HepG2 (cell line): Measurements from ENCODE around the gene HS6ST1. TPM values are rescaled to one million over a fixed set of nuclear protein-coding genes. Genes with fewer than 3 reads are reported as not detected.
A peak's percentile ranks its signal among the peaks of the same experiment; 100 is the strongest.

Experiments
- ATAC-seq: fragments of 200-7000 bp; cut with Tn5 transposase; 3 replicates; pipeline ENCODE4 v1.9.1; 2020; ENCODE audit warnings: mild to moderate bottlenecking, moderate library complexity
- BruUV-seq: library from RNA; stranded (reverse); fragments of 400-500 nt; replicated peaks from 2 replicates; lab custom pipeline; 2021; lab: Mats Ljungman, UMichigan
- CTCF ChIA-PET: fragments of 300-600 bp; formaldehyde crosslinking; extraction: SDS; loops from one replicate; lab custom pipeline; 2021; ENCODE audit warnings: low total read pairs, inconsistent platforms, low intra/inter-chr PET ratio; lab: Yijun Ruan, JAX
- POLR2A ChIA-PET: fragments of 350-600 bp; sonication (Branson Sonifier 250); formaldehyde crosslinking; loops from one replicate; lab custom pipeline; 2020; ENCODE audit warnings: antibody characterized with exemption, inconsistent platforms; lab: Yijun Ruan, JAX
- DNase-seq: peaks from one replicate; pipeline ENCODE4 v3.0.0-alpha.2; 2015; ENCODE audit warnings: low spot score
- FAIRE-seq: peaks from 3 replicates; lab custom pipeline; 2011; peaks lifted over from hg19 to GRCh38; lab: Jason Lieb, UNC
- H2AFZ ChIP-seq: one replicate; pipeline ENCODE4 v1.6.1; 2011; ENCODE audit warnings: low read length, inconsistent platforms
- H3K27ac ChIP-seq: fragments of 300-600 bp; 3 replicates; pipeline ENCODE4 v1.8.0; 2011; ENCODE audit warnings: mixed run types, mild to moderate bottlenecking, mixed read lengths, low read length, inconsistent platforms; ENCODE audit not compliant: insufficient read depth; ENCODE audit errors: extremely low read length
- H3K27me3 ChIP-seq, 2 experiments: fragments of 200-600 bp in 1 of 2; 2 replicates in 1 of 2; 3 replicates in 1 of 2; pipeline versions ENCODE4 v1.6.0 to v1.8.0; 2011; ENCODE audit warnings: low read length in 2 of 2, mild to moderate bottlenecking in 2 of 2, moderate library complexity in 2 of 2, inconsistent platforms in 1 of 2; ENCODE audit not compliant: insufficient read depth in 2 of 2, control insufficient read depth in 1 of 2
- H3K36me3 ChIP-seq, 2 experiments: fragments of 200-600 bp in 1 of 2; replicated peaks in 1 of 2; 2 replicates in 1 of 2; 3 replicates in 1 of 2; pipeline versions ENCODE4 v1.5.1 to v1.8.0; 2011; ENCODE audit warnings: low read length in 2 of 2, inconsistent platforms in 1 of 2; ENCODE audit not compliant: insufficient read depth in 2 of 2, control insufficient read depth in 1 of 2
- H3K4me1 ChIP-seq: 2 replicates; pipeline ENCODE4 v1.5.1; 2012; ENCODE audit warnings: low read length, inconsistent platforms; ENCODE audit not compliant: insufficient read depth
- H3K4me2 ChIP-seq: 2 replicates; pipeline ENCODE4 v1.6.0; 2011; ENCODE audit warnings: low read depth, low read length, inconsistent platforms
- H3K4me3 ChIP-seq, 3 experiments: fragments of 200-600 bp in 1 of 3; sonication (generic), shearing (Covaris generic) in 1 of 3; replicated peaks in 1 of 3; 2 replicates each; pipeline ENCODE4 v1.5.1; 2011 to 2016; ENCODE audit warnings: low read length in 3 of 3, inconsistent platforms in 2 of 3, low read depth in 2 of 3, mild to moderate bottlenecking in 2 of 3, control low read depth in 1 of 3, mixed read lengths in 1 of 3; ENCODE audit not compliant: insufficient read depth in 1 of 3
- H3K79me2 ChIP-seq: one replicate; pipeline ENCODE4 v1.6.1; 2011; ENCODE audit warnings: low read length, inconsistent platforms; ENCODE audit not compliant: insufficient read depth
- H3K9ac ChIP-seq: 2 replicates; pipeline ENCODE4 v1.6.0; 2011; ENCODE audit warnings: mild to moderate bottlenecking, low read depth, low read length, inconsistent platforms; ENCODE audit not compliant: insufficient read depth
- H3K9me3 ChIP-seq: 2 replicates; pipeline ENCODE4 v1.5.1; 2012; ENCODE audit warnings: mild to moderate bottlenecking, low read length
- H4K20me1 ChIP-seq: 2 replicates; pipeline ENCODE4 v1.6.0; 2011; ENCODE audit warnings: inconsistent platforms, mild to moderate bottlenecking, low read length, moderate library complexity; ENCODE audit not compliant: insufficient read depth
- NR0B2 ChIP-seq: sonication (generic); formaldehyde crosslinking; IDR thresholded peaks from 2 replicates; pipeline ENCODE4 v1.4.0; 2020; ENCODE audit warnings: mild to moderate bottlenecking, missing genetic modification reagents
- NR2F6 ChIP-seq, 2 experiments: IDR thresholded peaks; 2 replicates each; pipeline ENCODE4 v1.6.1; 2016; ENCODE audit warnings: antibody characterized with exemption in 1 of 2, mild to moderate bottlenecking in 1 of 2
- ZBTB38 ChIP-seq: sonication (generic); formaldehyde crosslinking; IDR thresholded peaks from 2 replicates; pipeline ENCODE4 v1.5.1; 2020; ENCODE audit warnings: mild to moderate bottlenecking, missing genetic modification reagents
- ZNF629 ChIP-seq: sonication (generic); formaldehyde crosslinking; conservative IDR thresholded peaks from 2 replicates; pipeline ENCODE4 v1.5.0; 2020; ENCODE audit warnings: missing genetic modification reagents
- WGBS: methylation state at CpG from one replicate; pipeline ENCODE4 v1.1.6; 2017; ENCODE audit warnings: low lambda C conversion rate; 5-methylcytosine and 5-hydroxymethylcytosine counted together
- in situ Hi-C: cut with HindIII; loops from 2 replicates; pipeline ENCODE4 v1.10.0; 2017; ENCODE audit warnings: low pct_unique_long_range_greater_than_20kb; ENCODE audit not compliant: extremely low pct_ligation_motif_present
- intact Hi-C: fragments of 100-400 bp; cut with micrococcal nuclease; formaldehyde crosslinking; loops from one replicate; pipeline ENCODE4 v1.10.0; 2022; ENCODE audit not compliant: unreplicated experiment
- polyA plus RNA-seq, 8 experiments: library from polyadenylated mRNA; depleted of rRNA in 3 of 8; stranded (reverse) in 7 of 8; unstranded in 1 of 8; fragments of >200 nt; fragmentation: Illumina TruSeq in 4 of 8; extraction: Trizol in 4 of 8; gene quantifications; 2 replicates each; pipeline versions ENCODE4 v1.2.1 to v1.2.3, GENCODE V29; 2011 to 2016; ENCODE audit warnings: low read depth in 4 of 8, missing spikeins in 1 of 8, mixed read lengths in 1 of 8; ENCODE audit not compliant: insufficient read depth in 1 of 8
- total RNA-seq, 5 experiments: library from RNA; depleted of rRNA; stranded (reverse); fragments of >200 nt; fragmentation: Illumina TruSeq; extraction: Trizol; gene quantifications; 2 replicates each; pipeline ENCODE4 v1.2.3, GENCODE V29; 2016; ENCODE audit warnings: low read depth in 1 of 5

The HS6ST1 gene
- total and polyA plus RNA-seq, 2 of the 13 experiments (the other 11 are each of a cell fraction or from before 2014, with no cell fraction given) = 34.5 to 84.6 TPM

- TF ChIP-seq ZNF629 (CRISPR knock-in tag) (0 out of 2 replicates have a peak, but pooled peaks have one; percentile 15), NR0B2 (CRISPR knock-in tag) (no peak)
- no TSS peak for BruUV-seq
- ChIA-PET CTCF (no interaction called here), POLR2A (interaction anchor here (0.8 to 1.5 kb wide), 2 partner anchors 11 to 14 kb away, joined by 3 to 12 read pairs; no protein-coding TSS in a partner anchor)
- DNase-seq = no peak
- Histone ChIP-seq H2AFZ (no peak overlapping the region), H3K9me3 (no peaks in the 10 kb centered on the region), H3K79me2 (peaks cover 25% of the 10 kb centered on the region), H3K4me3 (no peak overlapping the region), H3K27ac (no peak overlapping the region), H3K36me3 (peaks cover 5 to 13% of the 10 kb centered on the region in 2 experiments; a peak in 4 of 5 replicates), H3K9ac (no peak overlapping the region), H3K4me1 (peaks cover 70% of the 10 kb centered on the region), H3K4me2 (0 out of 2 replicates have a peak overlapping the region, but pooled peaks have one; percentile 89), H3K27me3 (no peaks in the 10 kb centered on the region; a peak in 1 of 5 replicates), H4K20me1 (peaks cover 25% of the 10 kb centered on the region)
- FAIRE-seq = no peak
- 93% methylated on average over 5 of the region's 11 CpGs for WGBS
- in situ Hi-C loops (no loop called here), intact Hi-C loops (loop anchor here (2.0 to 5.0 kb wide), 4 partner anchors 14 to 437 kb away; no protein-coding TSS in a partner anchor)
- ATAC-seq = no peak
Observed at GRCh38 chr2:128320192-128320905, 1.7 kb upstream of the HS6ST1 start.

GRCh38 chr2:128319631-128320191 lies 1.0 kb upstream of the HS6ST1 start:
- in situ Hi-C loops = no loop called here
- no peak overlapping the region for H2AFZ ChIP-seq
- FAIRE-seq (no peak), DNase-seq (no peak), ATAC-seq (no peak)
- no peak overlapping the region for H3K9ac ChIP-seq
- intact Hi-C loops = loop anchor here (2.0 to 5.0 kb wide), 4 partner anchors 13 to 438 kb away; no protein-coding TSS in a partner anchor
- POLR2A ChIA-PET = interaction anchor here (0.7 to 0.8 kb wide), 2 partner anchors 13 to 14 kb away, joined by 3 read pairs; no protein-coding TSS in a partner anchor
- no peak overlapping the region for H3K27ac ChIP-seq
- 97% methylated on average over 30 of the region's 38 CpGs for WGBS
- peaks cover 6 to 19% of the 10 kb centered on the region in 2 experiments; a peak in 4 of 5 replicates for H3K36me3 ChIP-seq
- H3K4me3 ChIP-seq = peak overlapping the region in 2 of 3 experiments; percentile 70 to 92; a peak in 4 of 6 replicates
- peaks cover 31% of the 10 kb centered on the region for H4K20me1 ChIP-seq
- TF ChIP-seq ZBTB38 (CRISPR knock-in tag) = 0 out of 2 replicates have a peak, but pooled peaks have one; percentile 3
- TF ChIP-seq NR2F6 (IDR thresholded peaks at IDR 0.05) = no peak
- TF ChIP-seq NR2F6 (CRISPR knock-in tag; IDR thresholded peaks at IDR 0.05) = no peak
- H3K9me3 ChIP-seq = no peaks in the 10 kb centered on the region
- CTCF ChIA-PET = no interaction called here
- H3K79me2 ChIP-seq = peaks cover 32% of the 10 kb centered on the region
- H3K4me1 ChIP-seq = peaks cover 70% of the 10 kb centered on the region
- H3K4me2 ChIP-seq = peak overlapping the region; percentile 78
- H3K27me3 ChIP-seq = no peaks in the 10 kb centered on the region; a peak in 1 of 5 replicates
- BruUV-seq = no TSS peak
